ENCODE results near the gene SARDH. TPM values are rescaled to one million over a fixed set of nuclear protein-coding genes. Genes with fewer than 3 reads are reported as not detected.

SARDH gene
- total and polyA plus RNA-seq, 7 experiments from 2014 or later = 0.73 to 27.2 (median 11.0) TPM

GRCh38 chr9:133733796-133734533, 4.2 kb downstream of the SARDH start:
- CTCF ChIA-PET = no interaction called here
- Histone ChIP-seq H3K4me3 (ENCODE audit: low read length) (no peak overlapping the region), H3K4me1 (ENCODE audit: control insufficient read depth in 2 of 2, insufficient read depth in 2 of 2, low read length in 2 of 2) (peaks cover 3 to 4% of the 10 kb centered on the region in 2 donors), H3K9me3 (ENCODE audit: control insufficient read depth in 2 of 3, low read length in 3 of 3) (no peaks in the 10 kb centered on the region), H3K27me3 (ENCODE audit: control insufficient read depth in 2 of 2, insufficient read depth in 2 of 2, low read length in 2 of 2) (no peaks in the 10 kb centered on the region), H3K36me3 (ENCODE audit: control insufficient read depth in 2 of 3, insufficient read depth in 3 of 3, low read length in 3 of 3) (no peaks in the 10 kb centered on the region), H3K27ac (ENCODE audit: low read depth, low read length) (no peak overlapping the region)
- no peak overlapping the region for H3K27ac Mint-ChIP-seq
- no peak overlapping the region for H3K4me3 Mint-ChIP-seq
- H3K4me1 Mint-ChIP-seq = peaks cover 2 to 8% (median 3%) of the 10 kb centered on the region in 7 donors
- peaks cover 0 to 1% (median 0%) of the 10 kb centered on the region in 11 donors for H3K9me3 Mint-ChIP-seq
- POLR2A ChIA-PET = no interaction called here
- no peak for DNase-seq
- H3K36me3 Mint-ChIP-seq = no peaks in the 10 kb centered on the region
- no peaks in the 10 kb centered on the region for H3K27me3 Mint-ChIP-seq
- intact Hi-C loops (cut with micrococcal nuclease) = no loop called here
- ATAC-seq = no peak

DNA sequence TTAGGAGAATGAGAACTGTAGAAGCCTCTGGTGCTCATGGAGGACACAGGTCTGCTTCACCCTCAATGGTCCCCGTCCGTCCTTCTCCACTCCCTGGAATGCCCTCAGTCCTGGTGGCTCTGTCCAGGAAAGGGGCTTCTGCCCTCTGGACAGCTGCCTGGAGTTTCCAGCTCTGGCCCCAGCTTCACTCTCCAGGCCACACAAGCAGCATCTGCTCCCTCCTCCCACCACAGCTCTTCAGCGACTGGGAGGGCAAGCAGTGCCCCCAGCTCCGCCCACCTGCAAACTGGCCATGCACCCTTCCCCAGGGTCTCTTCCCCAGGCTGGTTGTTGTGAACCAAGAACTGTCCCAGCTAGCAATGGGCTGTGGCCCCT, 4.7 kb downstream of the SARDH start:
- CTCF ChIA-PET = no interaction called here
- ATAC-seq = no peak

GRCh38 chr9:133732639-133733408, 5.3 kb downstream of the SARDH start:
- no peak overlapping the region for H3K4me3 ChIP-seq (ENCODE audit: low read length)
- H3K27me3 ChIP-seq (ENCODE audit: control insufficient read depth in 2 of 2, insufficient read depth in 2 of 2, low read length in 2 of 2) = no peaks in the 10 kb centered on the region
- no peaks in the 10 kb centered on the region for H3K36me3 Mint-ChIP-seq
- POLR2A ChIA-PET = no interaction called here
- H3K9me3 ChIP-seq (ENCODE audit: control insufficient read depth in 2 of 3, low read length in 3 of 3) = no peaks in the 10 kb centered on the region
- no peak overlapping the region for H3K4me3 Mint-ChIP-seq
- CTCF ChIA-PET = no interaction called here
- ATAC-seq (peak; percentile 29), DNase-seq (no peak)
- no peaks in the 10 kb centered on the region for H3K4me1 ChIP-seq (ENCODE audit: control insufficient read depth in 2 of 2, insufficient read depth in 2 of 2, low read length in 2 of 2)
- H3K9me3 Mint-ChIP-seq = peaks cover 0 to 1% (median 0%) of the 10 kb centered on the region in 11 donors
- no peaks in the 10 kb centered on the region for H3K27me3 Mint-ChIP-seq
- H3K36me3 ChIP-seq (ENCODE audit: control insufficient read depth in 2 of 3, insufficient read depth in 3 of 3, low read length in 3 of 3) = no peaks in the 10 kb centered on the region
- peaks cover 0 to 4% (median 2%) of the 10 kb centered on the region in 7 donors for H3K4me1 Mint-ChIP-seq
- intact Hi-C loops (cut with micrococcal nuclease) = no loop called here
- H3K27ac ChIP-seq (ENCODE audit: low read depth, low read length) = no peak overlapping the region
- H3K27ac Mint-ChIP-seq = peak overlapping the region in 1 of 9 donors; percentile 23

More for the DNA sequence above, 4.7 kb downstream of the SARDH start:
- no peak overlapping the region for H3K27ac ChIP-seq (ENCODE audit: low read depth, low read length)
- no peak for DNase-seq
- intact Hi-C loops (cut with micrococcal nuclease) = no loop called here
- peaks cover 0 to 1% (median 0%) of the 10 kb centered on the region in 11 donors for H3K9me3 Mint-ChIP-seq
- H3K4me3 Mint-ChIP-seq = no peak overlapping the region
- no peaks in the 10 kb centered on the region for H3K27me3 Mint-ChIP-seq
- no peaks in the 10 kb centered on the region for H3K36me3 ChIP-seq (ENCODE audit: control insufficient read depth in 2 of 3, insufficient read depth in 3 of 3, low read length in 3 of 3)
- no peaks in the 10 kb centered on the region for H3K9me3 ChIP-seq (ENCODE audit: control insufficient read depth in 2 of 3, low read length in 3 of 3)
- H3K36me3 Mint-ChIP-seq = no peaks in the 10 kb centered on the region
- POLR2A ChIA-PET = no interaction called here
- no peak overlapping the region for H3K4me3 ChIP-seq (ENCODE audit: low read length)
- H3K4me1 Mint-ChIP-seq = peaks cover 0 to 5% (median 2%) of the 10 kb centered on the region in 7 donors
- no peaks in the 10 kb centered on the region for H3K27me3 ChIP-seq (ENCODE audit: control insufficient read depth in 2 of 2, insufficient read depth in 2 of 2, low read length in 2 of 2)
- H3K4me1 ChIP-seq (ENCODE audit: control insufficient read depth in 2 of 2, insufficient read depth in 2 of 2, low read length in 2 of 2) = peaks cover 0 to under 1% of the 10 kb centered on the region in 2 donors
- H3K27ac Mint-ChIP-seq = no peak overlapping the region

- ChIA-PET POLR2A (no interaction called here), CTCF (no interaction called here)
- Histone ChIP-seq H3K9me3 (ENCODE audit: control insufficient read depth in 2 of 3, low read length in 3 of 3) (no peaks in the 10 kb centered on the region), H3K4me1 (ENCODE audit: control insufficient read depth in 2 of 2, insufficient read depth in 2 of 2, low read length in 2 of 2) (no peaks in the 10 kb centered on the region), H3K27me3 (ENCODE audit: control insufficient read depth in 2 of 2, insufficient read depth in 2 of 2, low read length in 2 of 2) (no peaks in the 10 kb centered on the region), H3K4me3 (ENCODE audit: low read length) (no peak overlapping the region), H3K36me3 (ENCODE audit: control insufficient read depth in 2 of 3, insufficient read depth in 3 of 3, low read length in 3 of 3) (no peaks in the 10 kb centered on the region), H3K27ac (ENCODE audit: low read depth, low read length) (no peak overlapping the region)
- Mint-ChIP-seq H3K36me3 (no peaks in the 10 kb centered on the region), H3K4me1 (peaks cover 0 to 4% (median under 1%) of the 10 kb centered on the region in 7 donors), H3K27me3 (no peaks in the 10 kb centered on the region), H3K4me3 (no peak overlapping the region), H3K9me3 (peaks cover 0 to 1% (median 0%) of the 10 kb centered on the region in 11 donors), H3K27ac (no peak overlapping the region)
- DNase-seq (no peak), ATAC-seq (no peak)
- intact Hi-C loops (cut with micrococcal nuclease) = no loop called here
Measured at GRCh38 chr9:133731876-133732638, 6.1 kb downstream of the SARDH start.

DNA sequence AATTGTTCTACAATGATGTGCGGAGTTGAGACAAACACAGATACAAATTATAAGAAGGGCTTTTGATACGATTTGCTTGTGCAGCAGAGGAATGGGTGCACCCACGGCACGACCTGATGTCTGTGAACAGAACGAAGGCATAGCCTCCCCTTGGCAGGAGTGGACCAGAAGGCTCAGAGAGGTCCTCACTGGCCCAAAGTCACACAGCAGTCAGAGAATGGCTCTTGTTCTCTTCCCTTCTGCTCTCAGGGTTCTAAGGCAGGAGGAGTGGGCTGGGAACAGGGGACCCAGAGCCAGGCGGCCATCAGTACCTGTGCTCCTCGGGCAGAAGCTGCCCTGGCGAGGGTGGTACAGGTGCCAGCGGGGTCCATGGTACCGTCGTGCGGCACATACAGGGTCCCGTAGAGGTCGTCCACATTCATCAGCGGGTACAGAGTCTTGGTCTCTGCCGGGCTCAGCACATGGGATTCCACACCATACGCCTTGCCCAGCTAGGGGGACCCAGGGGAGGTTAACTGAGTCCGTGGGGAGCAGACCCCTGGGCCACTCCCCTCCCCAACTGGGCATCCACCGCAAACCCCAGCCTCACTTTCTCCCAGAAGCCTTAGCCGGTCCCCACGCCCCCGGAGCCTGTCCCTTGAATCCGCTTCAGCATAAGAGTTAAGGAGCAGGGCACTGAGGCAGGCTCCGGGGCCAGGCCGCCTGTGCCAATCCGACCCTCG, 7.0 kb downstream of the SARDH start:
- H3K4me1 ChIP-seq (ENCODE audit: control insufficient read depth in 2 of 2, insufficient read depth in 2 of 2, low read length in 2 of 2) = no peaks in the 10 kb centered on the region
- no peak overlapping the region for H3K27ac ChIP-seq (ENCODE audit: low read depth, low read length)
- H3K27me3 ChIP-seq (ENCODE audit: control insufficient read depth in 2 of 2, insufficient read depth in 2 of 2, low read length in 2 of 2) = no peaks in the 10 kb centered on the region
- H3K4me3 ChIP-seq (ENCODE audit: low read length) = no peak overlapping the region
- Mint-ChIP-seq H3K36me3 (no peaks in the 10 kb centered on the region), H3K4me3 (no peak overlapping the region), H3K27me3 (peaks cover 0 to 4% (median 0%) of the 10 kb centered on the region in 5 donors), H3K27ac (peak overlapping the region in 1 of 9 donors; percentile 82), H3K4me1 (peaks cover 0 to 9% (median 7%) of the 10 kb centered on the region in 7 donors), H3K9me3 (peaks cover 0 to 1% (median 0%) of the 10 kb centered on the region in 11 donors)
- ChIA-PET POLR2A (no interaction called here), CTCF (no interaction called here)
- ATAC-seq (no peak), DNase-seq (no peak)
- H3K36me3 ChIP-seq (ENCODE audit: control insufficient read depth in 2 of 3, insufficient read depth in 3 of 3, low read length in 3 of 3) = no peaks in the 10 kb centered on the region
- intact Hi-C loops (cut with micrococcal nuclease) = no loop called here
- no peaks in the 10 kb centered on the region for H3K9me3 ChIP-seq (ENCODE audit: control insufficient read depth in 2 of 3, low read length in 3 of 3)

DNA sequence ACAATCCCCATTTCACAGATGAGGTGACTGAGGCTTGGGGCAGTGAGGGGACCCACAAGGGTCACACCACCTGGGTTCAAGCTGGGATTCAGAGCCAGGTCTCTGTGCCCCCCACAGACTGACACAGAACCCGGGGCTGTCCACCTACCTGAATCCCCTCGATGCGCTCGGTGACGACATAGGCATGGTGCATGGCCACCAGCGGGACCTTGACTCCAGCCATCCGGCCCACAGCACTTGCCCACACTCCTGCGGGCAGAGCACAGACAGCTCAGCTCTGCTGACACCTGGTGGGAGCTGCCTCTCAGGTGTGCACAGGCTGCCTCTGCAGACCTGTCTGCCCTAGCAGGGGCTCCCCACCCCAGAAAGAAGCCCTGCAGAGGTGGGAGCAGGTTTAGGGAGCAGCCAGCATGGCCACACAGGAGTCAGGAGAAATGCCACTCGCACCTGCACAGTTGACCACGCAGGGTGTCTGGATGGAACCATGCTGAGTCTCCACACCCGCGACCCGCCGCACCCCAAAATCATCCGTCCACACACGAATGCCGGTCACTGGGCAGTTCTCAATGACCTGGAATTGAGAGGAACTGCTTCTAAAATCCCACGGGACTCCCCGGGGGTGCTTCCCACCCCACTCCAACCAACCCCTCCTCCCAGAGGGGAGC, 8.4 kb downstream of the SARDH start:
- Histone ChIP-seq H3K4me3 (ENCODE audit: low read length) (no peak overlapping the region), H3K27ac (ENCODE audit: low read depth, low read length) (no peak overlapping the region), H3K36me3 (ENCODE audit: control insufficient read depth in 2 of 3, insufficient read depth in 3 of 3, low read length in 3 of 3) (no peaks in the 10 kb centered on the region), H3K9me3 (ENCODE audit: control insufficient read depth in 2 of 3, low read length in 3 of 3) (no peaks in the 10 kb centered on the region), H3K27me3 (ENCODE audit: control insufficient read depth in 2 of 2, insufficient read depth in 2 of 2, low read length in 2 of 2) (no peaks in the 10 kb centered on the region), H3K4me1 (ENCODE audit: control insufficient read depth in 2 of 2, insufficient read depth in 2 of 2, low read length in 2 of 2) (no peaks in the 10 kb centered on the region)
- DNase-seq = peak in 1 of 9 donors; percentile 15
- CTCF ChIA-PET = interaction anchor here (0.7 kb wide), 1 partner anchor 9 kb away, joined by 4 read pairs; the partner anchor contains the start of gene SARDH
- H3K27me3 Mint-ChIP-seq = peaks cover 0 to 4% (median 0%) of the 10 kb centered on the region in 5 donors
- peaks cover 0 to 1% (median 0%) of the 10 kb centered on the region in 11 donors for H3K9me3 Mint-ChIP-seq
- H3K4me1 Mint-ChIP-seq = peaks cover 0 to 9% (median 7%) of the 10 kb centered on the region in 7 donors
- POLR2A ChIA-PET = no interaction called here
- no peak overlapping the region for H3K27ac Mint-ChIP-seq
- H3K36me3 Mint-ChIP-seq = no peaks in the 10 kb centered on the region
- no peak overlapping the region for H3K4me3 Mint-ChIP-seq
- no peak for ATAC-seq
- intact Hi-C loops (cut with micrococcal nuclease) = loop anchor here (5.0 to 10.0 kb wide), 3 partner anchors 72 to 545 kb away; no protein-coding TSS in a partner anchor
